GM12872 (cell line): Measurements from ENCODE around the gene HDGFL1.

Source experiments
- TF ChIP-seq, protein P1 (sequence below): IDR thresholded peaks from 3 replicates; pipeline ENCODE4 v1.5.1; 2011; ENCODE audit warnings: low read depth, mild to moderate bottlenecking, low read length, moderate library complexity; ENCODE audit not compliant: insufficient read depth

HDGFL1 gene

DNA sequence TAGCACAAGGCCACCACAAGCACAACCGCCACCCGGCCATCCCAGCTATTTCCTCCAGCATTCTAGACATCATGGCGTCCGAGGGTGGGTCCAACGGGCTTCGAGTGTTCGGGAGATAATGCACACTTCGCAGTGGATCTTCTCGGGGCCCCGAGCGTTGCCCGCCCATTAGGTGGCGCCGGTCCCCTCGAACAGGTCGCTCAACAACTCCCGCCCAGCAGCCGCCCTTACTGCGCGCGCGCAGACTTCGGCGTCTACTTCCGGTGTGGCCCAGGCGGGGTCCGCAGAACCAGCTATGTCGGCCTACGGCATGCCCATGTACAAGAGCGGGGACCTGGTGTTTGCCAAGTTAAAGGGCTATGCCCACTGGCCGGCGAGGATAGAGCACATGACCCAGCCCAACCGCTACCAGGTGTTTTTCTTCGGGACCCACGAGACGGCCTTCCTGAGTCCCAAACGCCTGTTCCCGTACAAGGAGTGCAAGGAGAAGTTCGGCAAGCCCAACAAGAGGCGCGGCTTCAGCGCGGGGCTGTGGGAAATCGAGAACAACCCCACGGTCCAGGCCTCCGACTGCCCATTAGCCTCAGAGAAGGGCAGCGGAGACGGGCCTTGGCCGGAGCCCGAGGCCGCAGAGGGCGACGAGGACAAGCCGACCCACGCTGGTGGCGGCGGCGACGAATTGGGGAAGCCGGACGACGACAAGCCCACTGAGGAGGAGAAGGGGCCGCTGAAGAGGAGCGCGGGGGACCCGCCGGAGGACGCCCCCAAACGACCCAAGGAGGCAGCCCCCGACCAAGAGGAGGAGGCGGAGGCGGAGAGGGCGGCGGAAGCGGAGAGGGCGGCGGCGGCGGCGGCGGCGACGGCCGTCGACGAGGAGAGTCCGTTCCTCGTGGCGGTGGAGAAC is at the start of gene HDGFL1:
Gene HDGFL1, plus strand, starts transcription at position 286 of the 904 bp plus-strand sequence. Its CDS starts 10 bp downstream, at position 296.
- TF ChIP-seq, protein P1, sequence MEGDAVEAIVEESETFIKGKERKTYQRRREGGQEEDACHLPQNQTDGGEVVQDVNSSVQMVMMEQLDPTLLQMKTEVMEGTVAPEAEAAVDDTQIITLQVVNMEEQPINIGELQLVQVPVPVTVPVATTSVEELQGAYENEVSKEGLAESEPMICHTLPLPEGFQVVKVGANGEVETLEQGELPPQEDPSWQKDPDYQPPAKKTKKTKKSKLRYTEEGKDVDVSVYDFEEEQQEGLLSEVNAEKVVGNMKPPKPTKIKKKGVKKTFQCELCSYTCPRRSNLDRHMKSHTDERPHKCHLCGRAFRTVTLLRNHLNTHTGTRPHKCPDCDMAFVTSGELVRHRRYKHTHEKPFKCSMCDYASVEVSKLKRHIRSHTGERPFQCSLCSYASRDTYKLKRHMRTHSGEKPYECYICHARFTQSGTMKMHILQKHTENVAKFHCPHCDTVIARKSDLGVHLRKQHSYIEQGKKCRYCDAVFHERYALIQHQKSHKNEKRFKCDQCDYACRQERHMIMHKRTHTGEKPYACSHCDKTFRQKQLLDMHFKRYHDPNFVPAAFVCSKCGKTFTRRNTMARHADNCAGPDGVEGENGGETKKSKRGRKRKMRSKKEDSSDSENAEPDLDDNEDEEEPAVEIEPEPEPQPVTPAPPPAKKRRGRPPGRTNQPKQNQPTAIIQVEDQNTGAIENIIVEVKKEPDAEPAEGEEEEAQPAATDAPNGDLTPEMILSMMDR = no peak

DNA sequence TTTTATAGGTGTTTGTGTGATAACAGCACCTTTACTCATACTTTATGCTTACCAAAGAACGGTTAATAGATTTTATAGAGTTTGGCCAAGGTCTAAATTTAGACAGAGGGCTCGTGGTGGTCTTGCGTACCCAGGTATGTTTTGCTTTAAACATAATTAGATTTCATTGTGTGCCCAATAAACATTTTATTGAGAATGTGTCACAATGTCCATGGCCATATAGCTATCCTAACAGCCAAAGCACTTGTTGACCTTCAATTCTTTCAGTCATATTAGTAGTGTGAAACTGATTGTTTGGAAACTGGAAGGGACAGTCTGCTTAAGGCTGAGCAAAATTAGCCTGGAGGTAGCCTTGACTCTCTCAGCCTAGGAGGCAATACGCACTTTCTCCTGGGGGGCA is 48.3 kb upstream of the HDGFL1 start:
- TF ChIP-seq, protein P1 = no peak

DNA sequence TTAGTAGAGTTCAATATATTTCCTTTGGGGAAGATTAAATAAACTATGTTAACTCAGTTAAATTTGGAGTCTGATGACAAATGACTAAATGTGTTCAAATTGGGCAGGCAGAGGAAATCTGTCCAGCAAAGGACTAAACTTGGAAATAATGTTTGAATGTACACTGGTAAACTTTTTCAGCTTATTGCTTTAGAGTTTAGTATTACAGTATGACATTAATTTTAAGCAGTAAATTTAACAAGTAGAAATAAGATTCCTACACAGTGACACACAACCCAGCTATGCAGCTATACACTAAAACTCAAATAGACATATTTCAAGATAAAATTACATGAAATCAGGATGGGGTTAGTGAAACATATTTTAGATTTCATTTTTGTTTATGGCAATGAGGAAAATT is 42.6 kb upstream of the HDGFL1 start:
- TF ChIP-seq, protein P1 = no peak

DNA sequence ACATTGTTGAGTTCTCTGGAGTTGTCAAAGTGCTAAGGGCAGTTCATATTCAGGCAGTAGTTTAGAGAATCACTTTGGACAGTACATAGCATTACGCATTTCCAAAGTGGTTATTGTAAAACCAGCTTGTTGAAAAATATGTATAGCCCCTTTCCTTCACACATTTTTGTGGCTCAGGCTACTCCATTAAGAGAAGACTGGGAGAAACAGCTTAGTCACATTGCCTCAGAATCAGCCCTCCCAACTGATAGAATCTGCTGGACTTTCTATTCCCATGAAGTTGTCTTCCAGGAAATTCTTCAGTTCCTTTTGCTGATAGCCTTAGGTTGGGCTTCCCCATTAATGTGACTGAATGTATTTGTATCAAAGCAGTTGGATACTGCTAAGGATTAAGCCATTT is 39.5 kb upstream of the HDGFL1 start:
- TF ChIP-seq, protein P1 = no peak

DNA sequence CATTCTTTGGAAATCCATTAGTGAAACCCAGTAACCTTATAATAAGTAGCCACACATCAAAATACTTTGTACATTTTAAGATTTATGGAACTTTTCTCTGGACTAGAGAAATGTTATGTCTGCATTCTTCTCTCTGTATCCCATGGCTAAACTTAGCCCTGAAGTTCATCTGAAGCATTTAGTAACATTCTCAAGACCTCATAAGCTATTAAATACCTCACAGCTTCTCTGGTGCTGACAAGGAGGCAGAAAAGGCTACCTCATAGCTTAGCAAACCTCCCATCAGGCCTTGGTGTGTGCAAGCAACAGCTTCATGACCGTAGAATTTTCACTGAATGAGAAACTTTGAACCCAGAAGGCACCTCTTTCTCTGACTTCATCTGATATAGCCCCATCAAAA is 38.9 kb upstream of the HDGFL1 start:
- TF ChIP-seq, protein P1 = no peak

DNA sequence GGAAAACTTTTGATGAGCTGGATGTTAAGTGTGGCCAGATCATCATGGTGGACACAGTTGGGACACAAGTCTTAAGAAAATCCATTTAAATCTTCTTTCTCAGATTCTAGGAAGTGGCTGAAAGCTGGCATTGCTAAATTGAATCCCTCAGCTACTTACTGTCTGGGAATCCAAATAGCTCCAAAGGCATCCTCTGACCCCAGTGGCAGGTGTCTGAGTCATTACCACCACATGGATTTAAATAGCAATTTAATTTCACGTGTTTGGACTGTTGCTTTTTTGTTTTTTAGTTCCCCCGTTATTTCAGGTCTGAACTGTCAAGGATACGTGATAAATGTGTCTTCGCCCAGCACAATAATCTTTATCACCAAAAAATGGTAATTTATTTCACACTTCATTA is 33.2 kb upstream of the HDGFL1 start:
- TF ChIP-seq, protein P1 = no peak

DNA sequence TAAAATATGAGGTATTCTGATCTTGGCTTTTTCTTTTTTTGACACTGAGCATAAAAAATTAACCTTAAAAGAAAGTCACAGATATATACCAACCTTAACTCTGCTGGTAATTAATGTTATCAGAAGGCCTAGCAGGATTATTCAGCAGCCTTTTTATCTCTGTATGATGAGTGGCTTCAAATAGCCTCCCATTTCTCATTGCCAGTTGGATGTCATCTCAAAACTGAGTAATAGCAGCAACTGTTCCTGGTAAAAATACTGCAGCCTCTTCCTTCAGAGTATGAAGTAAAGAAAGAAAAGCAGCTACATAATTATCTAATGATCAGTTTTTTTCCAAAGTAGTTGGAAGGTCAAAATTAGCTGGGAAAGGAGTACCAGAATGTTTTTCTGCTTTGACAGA is 24.9 kb upstream of the HDGFL1 start:
- TF ChIP-seq, protein P1 = no peak
